K562 (cell line): ENCODE results near the gene PAM. TPM values are rescaled to one million over a fixed set of nuclear protein-coding genes. Genes with fewer than 3 reads are reported as not detected.

Experiments used
- ATAC-seq: fragments of 200-7000 bp; cut with Tn5 transposase; 3 replicates; pipeline ENCODE4 v1.9.1; 2020; ENCODE audit warnings: moderate library complexity
- BruUV-seq: library from RNA; stranded (reverse); fragments of 400-500 nt; replicated peaks from 2 replicates; lab custom pipeline; 2021; lab: Mats Ljungman, UMichigan
- CTCF ChIA-PET: fragments of 300-600 bp; formaldehyde crosslinking; extraction: SDS; loops from one replicate; lab custom pipeline; 2021; ENCODE audit warnings: low intra/inter-chr PET ratio; lab: Yijun Ruan, JAX
- POLR2A ChIA-PET: fragments of 300-600, 350-650 bp; sonication (Branson Sonifier 250); formaldehyde crosslinking; extraction: SDS; loops from one replicate; lab custom pipeline; 2021; ENCODE audit warnings: antibody characterized with exemption, inconsistent platforms; lab: Yijun Ruan, JAX
- DNase-seq, 4 experiments: peaks; one replicate each; pipeline versions ENCODE4 v3.0.0 to v3.0.0-alpha.2; 2011 to 2018; ENCODE audit warnings: low spot score in 3 of 4, mixed read lengths in 3 of 4; ENCODE audit errors: extremely low read depth in 1 of 4
- FAIRE-seq: peaks from 2 replicates; lab custom pipeline; 2011; peaks lifted over from hg19 to GRCh38; lab: Jason Lieb, UNC
- H2AFZ ChIP-seq: 2 replicates; pipeline ENCODE4 v1.6.0; 2011; ENCODE audit warnings: low read depth, low read length, control low read depth, inconsistent platforms
- H3K27ac ChIP-seq: fragments of 200-600 bp; 3 replicates; pipeline ENCODE4 v1.8.0; 2011; ENCODE audit warnings: low read depth, mild to moderate bottlenecking, control low read depth, inconsistent platforms, low read length, moderate library complexity, mixed read lengths; ENCODE audit errors: extremely low read depth
- H3K27me3 ChIP-seq, 2 experiments: fragments of 300-600 bp in 1 of 2; 2 replicates in 1 of 2; 3 replicates in 1 of 2; pipeline versions ENCODE4 v1.6.0 to v1.8.0; 2011; ENCODE audit warnings: inconsistent platforms in 2 of 2, low read length in 2 of 2, mild to moderate bottlenecking in 1 of 2, mixed read lengths in 1 of 2, moderate library complexity in 1 of 2; ENCODE audit not compliant: control insufficient read depth in 2 of 2, insufficient read depth in 2 of 2
- H3K36me3 ChIP-seq: fragments of 300-600 bp; 3 replicates; pipeline ENCODE4 v1.8.0; 2011; ENCODE audit warnings: mild to moderate bottlenecking, low read length, inconsistent platforms; ENCODE audit not compliant: control insufficient read depth, insufficient read depth
- H3K4me1 ChIP-seq, 2 experiments: fragments of 200-600 bp in 1 of 2; replicated peaks in 1 of 2; 2 replicates in 1 of 2; 3 replicates in 1 of 2; pipeline versions ENCODE4 v1.5.1 to v1.8.0; 2011; ENCODE audit warnings: inconsistent platforms in 2 of 2, low read length in 2 of 2, mild to moderate bottlenecking in 1 of 2, mixed read lengths in 1 of 2, moderate library complexity in 1 of 2; ENCODE audit not compliant: control insufficient read depth in 2 of 2, insufficient read depth in 2 of 2
- H3K4me2 ChIP-seq: 2 replicates; pipeline ENCODE4 v1.6.1; 2011; ENCODE audit warnings: low read length, control low read depth, inconsistent platforms, mixed read lengths; ENCODE audit not compliant: insufficient read depth
- H3K4me3 ChIP-seq: fragments of 200-600 bp; sonication (generic), shearing (Covaris generic); 2 replicates; pipeline ENCODE4 v1.5.1; 2016; ENCODE audit warnings: control low read depth, inconsistent platforms
- H3K79me2 ChIP-seq: fragments of 200-600 bp; 3 replicates; pipeline ENCODE4 v1.8.0; 2011; ENCODE audit warnings: low read length, inconsistent platforms; ENCODE audit not compliant: control insufficient read depth, insufficient read depth
- H3K9ac ChIP-seq, 2 experiments: 2 replicates each; pipeline versions ENCODE4 v1.6.0 to v1.6.1; 2011; ENCODE audit warnings: low read depth in 2 of 2, low read length in 2 of 2, control low read depth in 1 of 2, inconsistent platforms in 1 of 2, mild to moderate bottlenecking in 1 of 2, mixed read lengths in 1 of 2; ENCODE audit not compliant: insufficient read depth in 1 of 2
- H3K9me1 ChIP-seq: one replicate; pipeline ENCODE4 v1.6.0; 2011; ENCODE audit warnings: inconsistent platforms, mild to moderate bottlenecking, low read length, moderate library complexity; ENCODE audit not compliant: control insufficient read depth, insufficient read depth
- H3K9me3 ChIP-seq: replicated peaks from 2 replicates; pipeline ENCODE4 v1.5.1; 2011; ENCODE audit warnings: low read depth, low read length, inconsistent platforms; ENCODE audit not compliant: control insufficient read depth, insufficient read depth
- H4K20me1 ChIP-seq: replicated peaks from 2 replicates; pipeline ENCODE4 v1.6.1; 2011; ENCODE audit warnings: low read length, inconsistent platforms, mixed read lengths; ENCODE audit not compliant: control insufficient read depth, insufficient read depth
- ARID4B ChIP-seq: sonication (generic); formaldehyde crosslinking; IDR thresholded peaks from 2 replicates; pipeline ENCODE4 v1.8.0; 2022; ENCODE audit warnings: mild to moderate bottlenecking, missing genetic modification reagents
- BMI1 ChIP-seq: fragments of 150-350 bp; IDR thresholded peaks from 2 replicates; pipeline ENCODE4 v1.6.1; 2014; ENCODE audit warnings: low read length
- E2F1 ChIP-seq: sonication (generic); formaldehyde crosslinking; IDR thresholded peaks from 2 replicates; pipeline ENCODE4 v1.8.1; 2023; ENCODE audit warnings: mild to moderate bottlenecking, missing genetic modification reagents, moderate library complexity
- FOS ChIP-seq: IDR thresholded peaks from 3 replicates; pipeline ENCODE4 v1.6.1; 2011; ENCODE audit not compliant: insufficient read length; ENCODE audit errors: extremely low read depth
- RREB1 ChIP-seq: fragments of 250-450 bp; sonication (Bioruptor Pico); IDR thresholded peaks from 2 replicates; pipeline ENCODE4 v1.4.0; 2020
- SRSF7 ChIP-seq: fragments of 200-400 bp; formaldehyde crosslinking; optimal IDR thresholded peaks from 2 replicates; pipeline ENCODE3; 2017; ENCODE audit warnings: mild to moderate bottlenecking, low read depth, low read length
- ZNF395 ChIP-seq: fragments of 200-800 bp; sonication (Bioruptor generic); IDR thresholded peaks from 2 replicates; pipeline ENCODE4 v1.6.1; 2017; ENCODE audit warnings: missing genetic modification characterization, missing compliant biosample characterization
- ZNF507 ChIP-seq: conservative IDR thresholded peaks from 2 replicates; pipeline ENCODE4 v1.6.1; 2017; ENCODE audit warnings: missing genetic modification characterization, missing compliant biosample characterization
- WGBS: fragments of 100-300 bp; shearing (Covaris generic); methylation state at CpG from one replicate; pipeline ENCODE4 v1.1.6; 2016; ENCODE audit warnings: low coverage, mixed read lengths; ENCODE audit not compliant: insufficient coverage; ENCODE audit errors: missing lambda C conversion rate; 5-methylcytosine and 5-hydroxymethylcytosine counted together
- in situ Hi-C: fragments of 300-500 bp; cut with MboI; formaldehyde crosslinking; loops from 4 replicates; pipeline ENCODE4 v1.15.0; 2018; ENCODE audit warnings: inconsistent platforms, mixed read lengths
- intact Hi-C: fragments of 100-400 bp; cut with micrococcal nuclease; formaldehyde crosslinking; loops from 2 replicates; pipeline ENCODE4 v1.14.2; 2022
- polyA plus RNA-seq, 8 experiments: library from polyadenylated mRNA; depleted of rRNA in 4 of 8; stranded (reverse) in 5 of 8; unstranded in 3 of 8; fragments of >200 nt; fragmentation: Nextera tagmentation in 2 of 8; fragmentation: Illumina TruSeq in 1 of 8; extraction: Ambion mirVana in 2 of 8; extraction: Trizol in 1 of 8; gene quantifications; 2 replicates each; pipeline versions ENCODE4 v1.2.1 to v1.2.3, GENCODE V29; 2011 to 2014; ENCODE audit warnings: inconsistent platforms in 1 of 8, missing spikeins in 1 of 8
- total RNA-seq, 7 experiments: library from RNA; depleted of rRNA in 6 of 7; stranded (reverse); fragments of >200 nt in 6 of 7; fragmentation: Illumina TruSeq in 2 of 7; extraction: Trizol in 2 of 7; gene quantifications; 2 replicates each; pipeline versions ENCODE4 v1.2.1 to v1.2.3, GENCODE V29; 2011 to 2021; ENCODE audit warnings: low replicate concordance in 1 of 7

Gene PAM
- total and polyA plus RNA-seq, 9 of the 15 experiments (the other 6 are each of a cell fraction or from before 2014, with no cell fraction given), result 0.39 to 3.1 (median 0.77) TPM

- TF ChIP-seq ARID4B (CRISPR knock-in tag), result no peak
- TF ChIP-seq ZNF395 (CRISPR knock-in tag), result no peak
- TF ChIP-seq ZNF507 (tag), result no peak
- TF ChIP-seq SRSF7, result no peak
These were observed 36.3 kb upstream of the PAM start (continued) for GRCh38 chr5:102718819-102719218.

GRCh38 chr5:102719886-102720285 lies 35.2 kb upstream of the PAM start:
- Histone ChIP-seq H3K9ac (no peak overlapping the region), H4K20me1 (no peaks in the 10 kb centered on the region), H3K9me1 (no peaks in the 10 kb centered on the region), H3K4me3 (no peak overlapping the region), H3K4me2 (no peak overlapping the region), H3K9me3 (no peaks in the 10 kb centered on the region), H3K27ac (no peak overlapping the region), H2AFZ (no peak overlapping the region), H3K4me1 (no peaks in the 10 kb centered on the region), H3K79me2 (no peaks in the 10 kb centered on the region), H3K36me3 (no peaks in the 10 kb centered on the region), H3K27me3 (no peaks in the 10 kb centered on the region)
- POLR2A ChIA-PET, result no interaction called here
- no TSS peak for BruUV-seq
- DNase-seq (no peak), ATAC-seq (no peak), FAIRE-seq (no peak)
- 0% methylated on average over 1 of the region's 1 CpG for WGBS
- CTCF ChIA-PET, result no interaction called here
- in situ Hi-C loops, result no loop called here
- intact Hi-C loops, result no loop called here
- TF ChIP-seq E2F1 (no peak), BMI1 (no peak), FOS (no peak), RREB1 (no peak)
